ENCODE measurements around the gene SLC16A5.
"Not testable (repeated sequence)": the region's sequence is repeated elsewhere in the genome, so short reads cannot be mapped to it uniquely, and the experiment has no call there.

The SLC16A5 gene

GRCh38 chr17:75087558-75088453 lies at the start of gene SLC16A5:
TSS of gene SLC16A5 (plus strand) at chr17:75087954. CDS start at chr17:75093637, 5,683 bp downstream.
- DNase-seq (ENCODE audit: low spot score) = no peak

GRCh38 chr17:75039238-75039637 lies 48.5 kb upstream of the SLC16A5 start:
- no peak for DNase-seq (ENCODE audit: low spot score)

GRCh38 chr17:75041656-75042280 lies 46.0 kb upstream of the SLC16A5 start:
- no peak for DNase-seq (ENCODE audit: low spot score)

GRCh38 chr17:75043789-75044188 lies 44.0 kb upstream of the SLC16A5 start:
- not testable (repeated sequence) for DNase-seq (ENCODE audit: low spot score)

GRCh38 chr17:75044716-75045115 lies 43.0 kb upstream of the SLC16A5 start:
- no peak for DNase-seq (ENCODE audit: low spot score)

- not testable (repeated sequence) for DNase-seq (ENCODE audit: low spot score)
Measured at GRCh38 chr17:75045946-75046406, 41.8 kb upstream of the SLC16A5 start.

GRCh38 chr17:75046407-75047289 lies 41.1 kb upstream of the SLC16A5 start, which contains the start of the genes ATP5PD and KCTD2:
TSS of gene ATP5PD (minus strand) at chr17:75046969. CDS start at chr17:75042650, 4,319 bp downstream.
TSS of gene KCTD2 (plus strand) at chr17:75047225. CDS start at chr17:75047251, 26 bp downstream.
- DNase-seq (ENCODE audit: low spot score) = peak; percentile 97

GRCh38 chr17:75047398-75048098 lies 40.2 kb upstream of the SLC16A5 start:
- DNase-seq (ENCODE audit: low spot score) = peak; percentile 24

GRCh38 chr17:75048249-75048878 lies 39.4 kb upstream of the SLC16A5 start:
- peak; percentile 50 for DNase-seq (ENCODE audit: low spot score)

- no peak for DNase-seq (ENCODE audit: low spot score)
Measured at GRCh38 chr17:75049057-75049456, 38.7 kb upstream of the SLC16A5 start.

- no peak for DNase-seq (ENCODE audit: low spot score)
Measured at GRCh38 chr17:75049706-75050105, 38.0 kb upstream of the SLC16A5 start.

- DNase-seq (ENCODE audit: low spot score) = no peak
Measured at GRCh38 chr17:75051941-75052340, 35.8 kb upstream of the SLC16A5 start.

- peak; percentile 85 for DNase-seq (ENCODE audit: low spot score)
Measured at GRCh38 chr17:75059369-75060345, 28.1 kb upstream of the SLC16A5 start.

GRCh38 chr17:75060434-75061054 lies 27.2 kb upstream of the SLC16A5 start:
- DNase-seq (ENCODE audit: low spot score) = no peak

- DNase-seq (ENCODE audit: low spot score) = no peak
Measured at GRCh38 chr17:75061055-75061438, 26.7 kb upstream of the SLC16A5 start.

GRCh38 chr17:75061618-75062017 lies 26.1 kb upstream of the SLC16A5 start:
- DNase-seq (ENCODE audit: low spot score) = no peak

GRCh38 chr17:75063201-75063600 lies 24.6 kb upstream of the SLC16A5 start:
- DNase-seq (ENCODE audit: low spot score) = no peak

GRCh38 chr17:75063626-75064025 lies 24.1 kb upstream of the SLC16A5 start:
- no peak for DNase-seq (ENCODE audit: low spot score)

- DNase-seq (ENCODE audit: low spot score) = no peak
Measured at GRCh38 chr17:75064040-75064439, 23.7 kb upstream of the SLC16A5 start.

Data from globus pallidus (tissue), 1 donor.